ENCODE results near the gene HOXA10.

DNA sequence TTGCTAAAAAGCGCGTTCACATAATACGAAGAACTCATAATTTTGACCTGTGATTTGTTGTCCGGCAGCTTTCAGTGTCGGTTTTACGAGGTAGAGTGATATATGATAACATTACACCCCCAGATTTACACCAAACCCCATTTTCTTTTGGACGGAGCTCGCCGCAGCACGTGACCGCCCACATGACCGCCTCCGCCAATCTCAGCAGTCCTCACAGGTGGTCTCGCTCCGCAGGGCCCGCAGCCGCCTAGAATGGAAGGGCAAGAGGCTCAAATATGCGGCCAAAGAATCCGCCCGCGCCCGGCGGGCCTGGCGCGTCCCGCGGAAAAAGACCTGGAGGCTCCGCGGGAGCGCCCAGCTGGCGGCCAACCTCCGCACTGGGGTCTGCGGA is 17.6 kb downstream of the HOXA10 start, which contains the start of gene HOXA7:
- TF ChIP-seq, protein P1, sequence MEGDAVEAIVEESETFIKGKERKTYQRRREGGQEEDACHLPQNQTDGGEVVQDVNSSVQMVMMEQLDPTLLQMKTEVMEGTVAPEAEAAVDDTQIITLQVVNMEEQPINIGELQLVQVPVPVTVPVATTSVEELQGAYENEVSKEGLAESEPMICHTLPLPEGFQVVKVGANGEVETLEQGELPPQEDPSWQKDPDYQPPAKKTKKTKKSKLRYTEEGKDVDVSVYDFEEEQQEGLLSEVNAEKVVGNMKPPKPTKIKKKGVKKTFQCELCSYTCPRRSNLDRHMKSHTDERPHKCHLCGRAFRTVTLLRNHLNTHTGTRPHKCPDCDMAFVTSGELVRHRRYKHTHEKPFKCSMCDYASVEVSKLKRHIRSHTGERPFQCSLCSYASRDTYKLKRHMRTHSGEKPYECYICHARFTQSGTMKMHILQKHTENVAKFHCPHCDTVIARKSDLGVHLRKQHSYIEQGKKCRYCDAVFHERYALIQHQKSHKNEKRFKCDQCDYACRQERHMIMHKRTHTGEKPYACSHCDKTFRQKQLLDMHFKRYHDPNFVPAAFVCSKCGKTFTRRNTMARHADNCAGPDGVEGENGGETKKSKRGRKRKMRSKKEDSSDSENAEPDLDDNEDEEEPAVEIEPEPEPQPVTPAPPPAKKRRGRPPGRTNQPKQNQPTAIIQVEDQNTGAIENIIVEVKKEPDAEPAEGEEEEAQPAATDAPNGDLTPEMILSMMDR (conservative IDR thresholded peaks at IDR 0.05; ENCODE audit: low read depth, low read length) = no peak
- no peak for TF ChIP-seq EZH2 (IDR thresholded peaks at IDR 0.05; ENCODE audit: borderline replicate concordance, low read depth, low read length, poor library complexity, severe bottlenecking)
